Fibroblast of villous mesenchyme (primary cell): ENCODE data around the gene PRKACG. TPM values are rescaled to one million over a fixed set of nuclear protein-coding genes. Genes with fewer than 3 reads are reported as not detected.
"Not testable (repeated sequence)": the region's sequence is repeated elsewhere in the genome, so short reads cannot be mapped to it uniquely, and the experiment has no call there.

ENCODE experiments used
- DNase-seq: peaks from one replicate; pipeline ENCODE4 v3.0.0-alpha.2; 2010; ENCODE audit warnings: low read depth
- H3K4me3 ChIP-seq: 2 replicates; pipeline ENCODE4 v1.5.1; 2011; ENCODE audit warnings: low read depth, mild to moderate bottlenecking, low read length
- total RNA-seq: library from RNA; depleted of rRNA; stranded (reverse); fragments of >200 nt; gene quantifications from 2 replicates; pipeline ENCODE4 v1.2.3, GENCODE V29; 2012
- TF ChIP-seq, protein P1 (sequence below): IDR thresholded peaks from 2 replicates; pipeline ENCODE4 v1.5.1; 2012; ENCODE audit warnings: low read depth, mild to moderate bottlenecking, low read length; ENCODE audit not compliant: insufficient read depth

Gene PRKACG
- total RNA-seq, result not detected in 2 replicates

DNA sequence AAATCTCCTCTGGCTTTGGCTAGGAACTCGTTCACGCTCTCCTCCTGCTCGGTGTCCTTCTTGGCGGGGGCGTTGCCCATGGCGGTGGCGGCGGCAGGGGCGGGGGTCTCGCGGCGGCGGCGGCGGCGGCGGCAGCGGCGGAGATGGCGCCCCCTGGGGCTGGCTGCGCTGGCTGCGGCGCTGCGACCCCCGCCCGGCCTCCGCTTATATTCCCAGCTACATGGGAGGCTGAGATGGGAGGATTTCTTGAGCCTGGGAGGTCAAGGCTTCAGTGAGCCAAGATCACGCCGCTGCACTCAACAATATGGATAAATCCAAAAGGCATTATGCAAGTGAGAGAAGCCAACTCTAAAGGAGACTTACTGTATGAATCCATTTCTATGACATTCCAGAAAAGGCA, at the start of gene PRKACG:
PRKACG (minus strand) TSS at position 101 of the 400 bp plus-strand sequence; CDS start at position 80, 21 bp downstream.
- TF ChIP-seq, protein P1, sequence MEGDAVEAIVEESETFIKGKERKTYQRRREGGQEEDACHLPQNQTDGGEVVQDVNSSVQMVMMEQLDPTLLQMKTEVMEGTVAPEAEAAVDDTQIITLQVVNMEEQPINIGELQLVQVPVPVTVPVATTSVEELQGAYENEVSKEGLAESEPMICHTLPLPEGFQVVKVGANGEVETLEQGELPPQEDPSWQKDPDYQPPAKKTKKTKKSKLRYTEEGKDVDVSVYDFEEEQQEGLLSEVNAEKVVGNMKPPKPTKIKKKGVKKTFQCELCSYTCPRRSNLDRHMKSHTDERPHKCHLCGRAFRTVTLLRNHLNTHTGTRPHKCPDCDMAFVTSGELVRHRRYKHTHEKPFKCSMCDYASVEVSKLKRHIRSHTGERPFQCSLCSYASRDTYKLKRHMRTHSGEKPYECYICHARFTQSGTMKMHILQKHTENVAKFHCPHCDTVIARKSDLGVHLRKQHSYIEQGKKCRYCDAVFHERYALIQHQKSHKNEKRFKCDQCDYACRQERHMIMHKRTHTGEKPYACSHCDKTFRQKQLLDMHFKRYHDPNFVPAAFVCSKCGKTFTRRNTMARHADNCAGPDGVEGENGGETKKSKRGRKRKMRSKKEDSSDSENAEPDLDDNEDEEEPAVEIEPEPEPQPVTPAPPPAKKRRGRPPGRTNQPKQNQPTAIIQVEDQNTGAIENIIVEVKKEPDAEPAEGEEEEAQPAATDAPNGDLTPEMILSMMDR, result no peak
- no peak for DNase-seq
- H3K4me3 ChIP-seq, result no peak within 1 kb of the TSS

DNA sequence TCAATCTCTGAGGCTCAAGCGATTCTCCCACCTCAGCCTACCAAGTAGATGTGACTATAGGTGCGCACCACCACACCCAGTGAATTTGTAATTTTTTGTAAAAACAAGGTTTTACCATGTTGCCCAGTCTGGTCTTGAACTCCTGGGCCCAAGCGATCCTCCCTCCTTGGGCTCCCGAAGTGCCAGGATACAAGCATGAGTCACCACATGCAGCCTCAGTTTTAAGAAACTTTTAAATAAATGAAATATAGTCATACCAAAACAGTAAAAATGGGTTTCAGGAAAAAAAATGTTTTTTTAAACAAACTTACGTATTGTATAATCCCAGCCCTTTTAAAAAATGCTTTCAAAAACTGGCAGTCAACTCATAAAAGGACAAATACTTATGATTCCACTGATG, 48.3 kb upstream of the PRKACG start:
- TF ChIP-seq, protein P1, result no peak
- H3K4me3 ChIP-seq, result no peak overlapping the region
- no peak for DNase-seq

DNA sequence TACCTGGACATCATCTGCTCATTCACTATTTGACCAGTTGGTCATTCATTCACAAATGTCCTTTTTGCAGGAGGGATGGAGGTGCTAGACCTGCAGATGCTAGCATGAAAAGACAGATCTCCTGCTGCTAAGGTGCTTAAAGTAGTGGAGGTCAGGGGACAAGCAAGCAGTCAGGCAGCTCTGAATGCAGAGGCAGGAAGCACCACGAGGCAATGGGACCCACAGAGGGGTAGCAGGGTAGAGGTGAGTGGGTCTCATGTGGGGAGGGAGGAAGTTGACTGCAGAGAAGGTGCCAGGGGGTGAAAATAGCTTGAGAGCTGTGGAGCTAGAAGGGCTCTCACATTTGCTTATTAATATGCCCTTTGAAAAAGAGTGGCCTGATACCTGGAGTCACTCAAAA, 46.9 kb upstream of the PRKACG start:
- no peak overlapping the region for H3K4me3 ChIP-seq
- TF ChIP-seq, protein P1, result no peak
- no peak for DNase-seq

DNA sequence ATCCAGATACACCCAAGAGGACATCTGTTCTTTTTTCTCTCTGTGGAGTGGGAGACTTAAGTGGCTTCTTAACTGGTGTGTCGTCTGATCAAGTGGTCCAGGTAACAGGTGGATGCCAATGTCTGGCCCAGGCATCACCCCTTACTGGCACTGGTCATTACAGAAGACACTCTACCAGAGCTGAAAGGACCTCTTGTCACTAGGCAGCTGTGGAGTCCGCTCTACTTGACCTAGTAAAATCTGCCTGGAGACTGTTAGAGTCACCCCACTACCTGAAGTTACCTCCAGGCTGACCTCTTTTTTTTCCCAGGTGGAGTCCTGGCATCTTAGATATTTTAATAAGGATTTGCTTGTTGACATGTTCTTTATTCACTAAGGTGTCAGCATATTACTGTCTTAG, 44.2 kb upstream of the PRKACG start:
- TF ChIP-seq, protein P1, result no peak
- no peak for DNase-seq
- H3K4me3 ChIP-seq, result no peak overlapping the region

DNA sequence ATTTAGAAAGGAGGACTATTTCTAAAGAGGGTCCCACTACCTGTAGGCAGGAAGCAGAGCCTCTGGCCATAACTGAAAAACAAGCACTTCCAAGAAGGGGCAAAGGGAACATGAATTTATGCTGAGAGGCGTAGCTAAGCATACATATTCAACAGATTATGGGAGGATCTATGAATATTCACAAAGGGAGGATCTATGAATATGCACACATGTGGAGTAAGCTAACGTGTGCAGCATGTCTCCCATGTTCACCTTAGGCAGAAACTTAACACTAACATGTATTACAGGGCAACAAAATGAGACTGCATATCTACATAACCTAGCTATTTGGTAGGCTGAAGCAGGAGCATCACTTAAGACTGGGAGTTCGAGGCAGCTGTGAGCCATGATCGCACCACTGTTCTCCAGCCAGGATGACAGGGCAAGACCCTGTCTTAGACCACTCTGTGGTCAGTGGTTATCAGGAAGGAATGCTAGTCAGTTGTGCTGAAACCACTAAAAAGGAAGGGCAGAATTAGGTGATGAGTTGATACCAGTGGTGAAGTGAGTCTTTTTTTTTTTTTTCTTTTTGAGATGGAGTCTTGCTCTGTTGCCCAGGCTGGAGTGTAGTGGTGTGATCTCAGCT, 42.4 kb upstream of the PRKACG start:
- no peak overlapping the region for H3K4me3 ChIP-seq
- no peak for DNase-seq
- TF ChIP-seq, protein P1, result no peak

DNA sequence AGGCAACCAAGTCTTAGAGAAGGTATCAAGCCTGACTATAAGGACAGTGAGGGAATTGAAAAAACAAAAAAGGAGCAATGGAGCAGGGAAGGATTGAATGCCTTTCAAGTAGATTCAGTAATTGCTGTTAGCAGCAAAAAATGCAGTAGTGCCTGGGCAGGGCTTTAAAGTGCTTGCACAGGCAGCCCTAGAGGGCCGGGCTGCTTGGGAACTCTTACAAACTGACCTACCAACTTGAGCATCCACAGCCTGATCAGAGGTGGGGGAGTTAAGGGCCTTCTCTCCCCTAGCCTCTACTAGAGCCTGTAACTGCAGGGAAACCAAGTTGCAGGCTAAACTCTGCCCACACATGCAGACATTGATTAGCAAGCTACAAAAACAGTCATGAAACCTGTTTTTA, 41.1 kb upstream of the PRKACG start:
- TF ChIP-seq, protein P1, result no peak
- DNase-seq, result no peak
- H3K4me3 ChIP-seq, result no peak overlapping the region

DNA sequence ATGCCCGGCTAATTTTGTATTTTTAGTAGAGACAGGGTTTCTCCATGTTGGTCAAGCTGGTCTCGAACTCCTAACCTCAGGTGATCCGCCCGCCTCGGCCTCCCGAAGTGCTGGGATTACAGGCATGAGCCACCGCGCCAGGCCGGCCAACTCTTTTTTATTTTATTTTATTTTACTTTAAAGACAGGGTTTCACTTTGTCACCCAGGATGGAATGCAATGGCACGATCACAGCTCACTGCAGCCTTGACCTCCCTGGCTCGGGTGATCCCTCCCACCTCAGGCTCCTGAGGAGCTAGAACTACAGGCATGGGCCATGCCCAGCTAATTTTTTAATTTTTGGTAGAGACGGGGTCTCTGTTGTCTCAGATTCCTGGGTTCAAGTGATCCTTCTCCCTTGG, 37.0 kb upstream of the PRKACG start:
- not testable (repeated sequence) for DNase-seq, H3K4me3 ChIP-seq
